Right ventricle myocardium superior (tissue), 1 donor: ENCODE data around the gene RANBP10. TPM values are rescaled to one million over a fixed set of nuclear protein-coding genes. Genes with fewer than 3 reads are reported as not detected.
A peak's percentile ranks its signal among the peaks of the same experiment; 100 is the strongest.

Source experiments
- ATAC-seq: fragments of 200-7000 bp; cut with Tn5 transposase; one replicate; pipeline ENCODE4 v1.9.1; 2020; ENCODE audit warnings: mild to moderate bottlenecking; ENCODE audit not compliant: poor library complexity
- DNase-seq: peaks from one replicate; pipeline ENCODE4 v3.0.0-alpha.2; 2020
- intact Hi-C: fragments of 100-400 bp; cut with DNase I; formaldehyde crosslinking; loops from one replicate; pipeline ENCODE4 v1.11.2; 2022
- total RNA-seq: library from RNA; stranded (reverse); fragmentation: NEBNext Ultra II Directional; extraction: Animal tissue kit (Norgen Biotek cat#: 25700); gene quantifications from one replicate; pipeline ENCODE4 v1.2.1, GENCODE V29; 2021
- donor health status: DM: no; HTN: yes; CAD: no; lungs with severe emphysema.

Gene RANBP10
- total RNA-seq, 1 donor from 2014 or later, result 10.9 TPM

DNA sequence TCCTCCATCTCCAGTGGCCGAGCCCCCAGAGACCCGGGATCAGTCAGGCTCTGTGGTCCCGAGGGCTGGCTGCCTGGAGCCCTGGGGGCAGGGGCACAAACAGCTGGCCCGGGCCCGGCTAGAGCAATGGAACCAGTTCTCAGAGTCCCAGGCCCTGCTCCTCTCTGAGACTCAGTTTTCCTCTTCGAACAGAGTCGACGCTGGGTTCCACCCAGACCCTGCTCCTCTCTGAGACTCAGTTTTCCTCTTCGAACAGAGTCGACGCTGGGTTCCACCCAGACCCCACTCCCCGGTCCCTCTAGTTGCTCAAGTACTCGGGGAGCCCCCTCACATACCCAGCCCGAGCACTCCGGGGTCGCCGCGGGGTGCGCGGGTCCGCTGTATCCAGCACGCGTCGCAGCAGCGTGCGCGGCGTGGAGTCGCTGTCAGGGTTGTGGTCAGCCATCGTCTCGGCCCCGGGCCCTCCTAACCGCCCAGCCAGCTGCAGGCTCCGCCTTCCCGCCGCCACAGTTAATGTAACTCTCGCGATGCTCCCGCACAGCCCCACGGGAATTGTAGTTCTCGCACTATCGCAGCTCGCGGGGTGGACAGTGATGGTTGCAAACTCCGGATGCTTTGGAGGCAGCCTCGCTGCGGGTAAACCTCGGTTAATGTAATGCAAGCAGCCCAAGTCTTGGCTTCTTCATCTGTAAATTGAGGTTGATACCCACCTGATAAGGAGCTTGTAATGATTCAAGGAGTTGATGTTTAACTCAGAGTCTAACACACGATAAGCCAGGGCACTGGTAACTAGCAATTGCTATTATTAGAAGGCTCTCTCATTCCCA, 27.3 kb upstream of the RANBP10 start:
- ATAC-seq (peak; percentile 100), DNase-seq (peak; percentile 97)
- intact Hi-C loops, result no loop called here

DNA sequence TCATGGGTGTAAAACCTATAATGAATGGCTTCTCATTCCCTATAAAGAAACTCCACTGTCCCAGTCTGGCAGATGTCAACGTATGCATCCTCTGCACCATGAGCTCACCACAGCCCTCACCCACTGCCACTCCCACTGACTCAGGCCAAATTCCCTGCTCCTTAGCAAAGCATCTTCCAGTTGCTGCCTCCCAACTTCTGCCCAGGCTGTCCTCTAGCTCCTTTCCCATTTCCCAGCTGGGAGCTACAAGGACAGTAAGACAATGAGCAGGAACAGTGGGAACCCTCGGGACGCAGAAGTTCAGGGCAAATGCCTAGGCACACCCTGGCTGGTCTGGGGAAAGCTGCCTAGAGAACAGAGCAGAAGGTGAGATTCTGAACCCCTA, 26.7 kb upstream of the RANBP10 start:
- intact Hi-C loops, result no loop called here
- ATAC-seq (peak; percentile 5), DNase-seq (no peak)

DNA sequence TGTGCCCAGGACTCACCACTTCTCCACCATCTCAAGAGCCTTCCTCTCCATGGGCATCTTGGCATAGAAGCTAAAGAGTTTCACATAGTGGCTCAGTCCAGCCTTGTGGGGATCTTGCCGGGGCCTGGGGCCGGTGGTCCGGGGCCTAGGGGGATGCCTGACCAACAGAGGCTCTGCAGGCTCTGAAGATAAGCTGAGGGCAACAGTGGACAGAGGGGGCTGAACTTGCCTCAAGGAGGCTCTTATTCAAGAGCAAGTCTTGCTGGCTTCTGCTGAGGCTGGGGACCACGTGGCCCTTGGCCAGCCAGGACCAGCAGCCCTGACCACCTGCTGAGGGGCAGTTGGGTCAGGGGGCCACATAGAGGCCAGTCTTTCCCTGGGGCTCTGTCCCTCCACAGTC, 22.3 kb upstream of the RANBP10 start:
- intact Hi-C loops, result loop anchor here (10.0 kb wide), 1 partner anchor 396 kb away; no protein-coding TSS in a partner anchor
- no peak for ATAC-seq
- no peak for DNase-seq

DNA sequence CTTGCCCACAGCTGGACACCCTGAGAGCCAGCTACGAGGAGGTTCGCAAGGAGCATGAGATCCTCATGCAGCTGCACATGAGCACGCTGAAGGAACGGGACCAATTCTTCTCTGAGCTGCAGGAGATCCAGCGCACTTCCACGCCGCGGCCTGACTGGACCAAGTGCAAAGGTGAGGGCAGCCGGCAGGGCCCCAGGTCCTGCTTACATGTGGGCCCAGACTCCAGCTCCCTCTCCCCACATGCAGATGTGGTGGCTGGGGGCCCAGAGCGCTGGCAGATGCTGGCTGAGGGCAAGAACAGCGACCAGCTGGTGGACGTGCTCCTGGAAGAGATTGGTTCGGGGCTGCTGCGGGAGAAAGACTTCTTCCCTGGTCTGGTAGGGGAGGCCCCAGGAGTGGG, 19.5 kb upstream of the RANBP10 start:
- DNase-seq (no peak), ATAC-seq (no peak)
- intact Hi-C loops, result loop anchor here (10.0 kb wide), 1 partner anchor 399 kb away; no protein-coding TSS in a partner anchor

DNA sequence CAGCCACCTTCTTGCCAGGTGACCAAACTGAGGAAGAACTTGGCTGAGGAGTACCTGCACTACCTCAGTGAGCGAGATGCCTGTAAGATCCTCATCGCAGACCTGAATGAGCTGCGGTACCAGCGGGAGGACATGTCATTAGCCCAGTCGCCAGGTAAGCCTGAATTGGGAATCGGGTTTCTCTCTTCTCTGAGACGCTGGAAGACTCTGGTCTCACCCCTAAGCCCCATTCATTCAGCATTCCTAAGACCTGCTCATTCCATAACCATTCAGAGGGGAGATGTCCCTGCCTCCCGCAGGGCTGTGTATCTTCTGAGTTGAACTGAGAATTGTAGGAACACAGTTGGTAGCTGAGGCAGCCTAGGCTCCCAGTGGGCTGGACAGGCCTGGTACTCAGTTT, 18.8 kb upstream of the RANBP10 start:
- no peak for DNase-seq
- intact Hi-C loops, result loop anchor here (10.0 kb wide), 1 partner anchor 400 kb away; no protein-coding TSS in a partner anchor
- no peak for ATAC-seq

DNA sequence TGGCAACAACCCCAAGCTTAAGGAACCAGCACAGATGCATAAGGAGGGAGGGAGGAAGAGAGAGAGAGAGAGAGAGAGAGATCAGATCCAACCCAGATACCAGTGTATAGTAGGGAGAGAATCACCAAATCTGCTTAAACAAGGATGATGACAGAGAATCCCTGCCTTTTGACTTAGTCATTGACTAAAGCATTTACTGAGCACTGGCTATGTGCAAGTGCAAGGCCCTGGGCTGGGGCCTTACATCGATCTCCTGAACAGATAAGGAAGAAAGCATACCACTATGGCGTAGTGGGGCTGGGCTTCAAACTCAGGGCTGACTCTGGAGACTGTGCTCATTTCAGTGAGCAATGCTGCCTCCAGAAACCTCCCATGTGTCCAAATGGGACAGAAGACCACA, 16.2 kb upstream of the RANBP10 start:
- ATAC-seq, result no peak
- DNase-seq, result no peak
- intact Hi-C loops, result loop anchor here (10.0 kb wide), 1 partner anchor 402 kb away; no protein-coding TSS in a partner anchor

DNA sequence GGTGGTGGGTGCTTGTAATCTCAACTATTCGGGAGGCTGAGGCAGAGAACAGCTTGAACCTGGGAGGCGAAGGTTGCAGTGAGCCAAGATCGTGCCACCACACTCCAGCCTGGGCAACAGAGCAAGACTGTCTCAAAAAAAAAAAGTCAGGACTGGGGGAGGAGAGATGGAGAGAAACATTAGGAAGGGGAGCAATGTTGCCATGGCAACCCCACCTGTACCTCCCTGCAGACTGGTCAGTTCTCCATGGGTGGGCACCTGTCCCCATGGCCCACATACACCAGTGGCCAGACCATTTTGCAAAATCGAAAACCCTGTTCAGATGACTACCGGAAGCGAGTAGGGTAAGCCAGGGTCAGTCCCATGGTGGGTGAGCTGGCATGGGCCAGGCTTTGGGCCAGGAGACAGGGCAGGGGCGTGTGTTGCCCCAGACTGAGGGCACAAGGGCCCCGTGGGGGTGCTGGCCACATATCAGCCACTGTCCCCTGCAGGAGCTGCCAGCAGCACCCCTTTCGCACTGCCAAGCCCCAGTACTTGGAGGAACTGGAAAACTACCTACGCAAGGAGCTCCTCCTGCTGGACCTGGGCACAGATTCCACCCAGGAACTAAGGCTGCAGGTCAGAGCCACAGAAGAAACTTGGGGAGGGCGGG, 14.4 kb upstream of the RANBP10 start:
- intact Hi-C loops, result loop anchor here (10.0 kb wide), 1 partner anchor 404 kb away; no protein-coding TSS in a partner anchor
- ATAC-seq (no peak), DNase-seq (no peak)

DNA sequence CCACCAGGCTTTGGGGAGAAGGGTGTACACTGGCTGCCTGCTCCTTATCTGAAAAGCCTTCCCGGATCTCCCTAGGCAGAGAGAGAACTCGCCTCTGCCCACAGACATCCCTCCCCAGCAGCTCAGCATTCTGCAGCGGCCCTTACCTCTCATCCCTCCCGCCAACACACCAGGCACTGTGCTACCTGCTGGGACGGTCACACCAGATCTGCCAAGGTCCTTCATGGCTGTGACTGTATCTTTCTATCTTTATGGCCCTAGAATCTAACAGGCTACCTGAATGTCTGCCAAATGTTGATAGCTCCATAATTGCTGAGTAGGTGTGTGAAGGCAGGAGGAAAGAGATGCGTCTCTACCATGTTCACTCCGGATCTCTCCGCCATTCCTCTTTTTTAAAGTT, 8.2 kb upstream of the RANBP10 start:
- intact Hi-C loops, result no loop called here
- DNase-seq (no peak), ATAC-seq (no peak)

DNA sequence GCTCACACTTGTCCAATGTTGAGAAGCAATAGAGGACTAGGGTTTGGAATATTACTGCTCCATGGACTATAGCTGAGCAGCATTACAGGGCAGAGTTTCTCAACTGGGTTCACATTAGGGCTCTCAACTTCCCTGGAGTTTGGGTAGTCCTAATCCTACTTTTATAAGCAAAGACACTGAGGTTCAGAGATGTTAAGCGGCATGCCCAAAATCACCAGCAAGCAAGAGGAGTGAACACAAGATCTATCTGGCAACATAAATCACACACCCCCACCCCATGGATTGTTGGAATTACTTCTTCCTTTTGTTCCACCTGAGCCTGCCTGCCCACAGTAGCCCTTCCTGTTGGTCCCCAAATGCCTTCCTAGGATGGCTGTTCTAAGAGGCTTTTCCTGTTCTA, 5.5 kb upstream of the RANBP10 start:
- intact Hi-C loops, result no loop called here
- DNase-seq (no peak), ATAC-seq (no peak)

DNA sequence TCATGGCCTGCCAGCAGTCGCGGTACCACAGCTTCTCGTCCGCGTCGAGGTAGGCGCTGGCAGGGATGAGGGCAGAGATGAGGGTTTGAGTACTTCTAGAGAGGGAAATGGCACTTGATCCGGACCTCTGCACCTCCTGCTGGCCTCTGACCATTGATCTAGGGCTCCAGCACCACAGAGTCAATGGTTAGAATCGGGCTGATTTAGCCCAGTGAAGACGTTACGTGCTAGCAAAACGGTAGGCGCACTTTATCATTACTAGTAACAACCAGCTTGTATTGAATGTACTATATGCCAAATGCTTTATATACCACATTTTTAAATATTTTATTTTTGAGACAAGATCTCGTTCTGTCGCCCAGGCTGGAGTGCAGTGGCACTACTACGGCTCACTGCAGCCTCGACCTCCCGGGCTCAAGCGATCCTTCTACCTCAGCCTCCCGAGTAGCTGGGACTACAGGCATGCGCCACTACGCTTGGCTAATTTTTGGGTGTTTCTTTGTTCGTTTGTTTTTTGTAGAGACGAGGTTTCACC, 855 bp upstream of the RANBP10 start:
- intact Hi-C loops, result loop anchor here (10.0 kb wide), 1 partner anchor 132 kb away; no protein-coding TSS in a partner anchor
- ATAC-seq (no peak), DNase-seq (no peak)

DNA sequence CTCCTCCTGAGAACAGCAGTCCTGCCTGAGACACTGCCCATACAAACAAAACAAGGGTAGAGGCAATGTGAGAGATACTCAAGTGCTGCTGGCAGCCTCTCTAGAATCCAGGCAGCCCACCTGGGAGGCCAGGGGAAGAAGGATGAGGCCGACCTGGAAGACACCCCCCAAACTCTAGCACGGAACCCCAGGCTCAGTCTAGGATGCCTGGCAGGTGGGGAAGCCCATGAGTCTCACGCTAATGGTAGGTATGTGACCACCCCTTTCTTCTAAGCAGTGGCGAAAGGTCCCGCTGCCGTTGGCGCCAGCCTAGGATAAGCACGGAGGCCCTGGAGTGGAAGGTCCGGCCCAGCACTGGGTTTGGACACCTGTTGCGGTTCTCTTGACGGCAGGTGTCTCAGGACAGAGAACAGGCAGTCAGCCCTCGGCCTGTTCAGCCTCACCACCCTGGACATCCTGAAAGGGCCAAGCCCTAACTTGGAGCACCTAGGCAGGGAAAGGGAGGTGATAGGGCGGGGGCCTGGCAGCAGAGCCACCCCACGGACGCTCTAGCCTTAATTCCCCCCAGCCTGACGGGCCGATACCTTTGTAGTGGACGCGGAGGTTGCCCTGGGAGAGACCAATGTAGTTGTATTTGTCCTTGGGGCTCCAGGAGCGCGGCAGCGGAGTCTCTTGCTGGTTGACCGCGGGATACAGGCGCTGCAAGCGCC, 487 bp downstream of the RANBP10 start:
- DNase-seq, result peak; percentile 44
- ATAC-seq, result peak; percentile 9
- intact Hi-C loops, result loop anchor here (10.0 kb wide), 1 partner anchor 131 kb away; no protein-coding TSS in a partner anchor

DNA sequence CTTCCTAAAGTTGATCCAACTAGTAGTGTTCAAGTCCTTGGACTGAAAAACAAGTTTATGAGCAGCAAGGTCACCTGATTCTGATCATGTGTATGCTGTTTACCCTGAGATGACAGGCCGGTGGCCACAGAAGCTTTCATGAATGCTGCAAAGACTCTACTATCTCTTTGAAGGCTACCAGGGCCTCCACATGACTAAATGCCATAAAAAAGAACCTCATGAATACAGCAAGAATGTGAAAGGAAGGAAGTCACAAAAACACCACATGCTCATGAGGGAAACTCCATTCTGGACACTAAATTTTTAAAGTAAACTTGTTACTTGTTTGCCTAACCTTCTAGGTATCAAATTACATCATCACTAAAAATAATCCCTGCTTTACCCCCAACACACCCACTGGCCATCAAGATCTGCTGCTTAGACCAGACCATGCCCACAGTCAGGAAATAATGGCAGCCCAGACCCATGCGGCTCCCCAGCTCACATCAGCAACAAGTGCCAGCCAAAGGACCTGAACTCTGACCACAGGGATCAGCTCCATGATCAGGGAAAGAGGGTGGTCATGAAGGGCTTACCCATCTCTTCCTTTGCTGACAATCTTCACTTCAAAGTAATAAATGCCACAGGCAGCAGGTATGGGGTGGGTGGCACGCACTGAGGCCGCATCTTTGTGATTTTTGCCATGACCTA, 1.4 kb downstream of the RANBP10 start:
- no peak for DNase-seq
- ATAC-seq, result no peak
- intact Hi-C loops, result loop anchor here (10.0 kb wide), 1 partner anchor 130 kb away; no protein-coding TSS in a partner anchor

DNA sequence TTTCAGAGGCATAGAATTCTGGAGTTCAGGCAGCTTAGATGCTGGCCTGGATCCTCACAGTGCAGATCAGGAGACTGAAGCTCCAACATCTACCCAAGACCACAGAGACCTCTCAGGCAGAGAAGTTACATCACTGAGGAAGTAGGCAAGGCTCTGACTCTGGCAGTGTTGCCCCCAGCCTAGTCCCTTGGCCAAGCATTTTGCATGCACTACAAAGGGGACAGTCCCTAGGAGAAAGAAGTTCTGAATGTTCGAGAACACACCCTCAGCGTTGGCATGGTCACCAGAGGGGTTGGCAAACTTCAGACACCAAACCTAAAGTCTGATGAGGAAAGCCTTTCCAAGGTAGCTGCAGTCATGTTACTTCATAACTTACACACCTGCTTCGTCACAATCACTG, 2.5 kb downstream of the RANBP10 start:
- no peak for ATAC-seq
- intact Hi-C loops, result loop anchor here (10.0 kb wide), 1 partner anchor 129 kb away; no protein-coding TSS in a partner anchor

DNA sequence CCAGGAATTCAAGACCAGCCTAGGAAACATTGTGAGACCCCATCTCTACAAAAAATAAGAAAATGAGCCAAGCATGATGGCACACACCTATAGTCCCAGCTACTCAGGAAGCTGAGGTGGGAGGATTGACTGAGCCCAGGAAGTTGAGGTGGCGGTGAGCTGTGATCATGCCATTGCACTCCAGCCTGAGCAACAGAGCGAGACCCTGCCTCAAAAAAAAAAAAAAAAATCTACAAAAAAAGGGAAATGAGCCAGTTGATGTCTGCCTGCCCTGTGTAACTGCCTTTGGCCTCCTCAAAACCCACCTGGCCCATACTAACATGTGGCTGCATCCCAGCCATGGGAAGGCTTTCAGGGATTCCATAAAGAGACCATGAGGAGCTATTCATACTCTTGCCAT, 4.5 kb downstream of the RANBP10 start:
- intact Hi-C loops, result loop anchor here (10.0 kb wide), 1 partner anchor 127 kb away; no protein-coding TSS in a partner anchor
- ATAC-seq (no peak), DNase-seq (no peak)

More for the DNA sequence above, 2.5 kb downstream of the RANBP10 start:
- no peak for DNase-seq

DNA sequence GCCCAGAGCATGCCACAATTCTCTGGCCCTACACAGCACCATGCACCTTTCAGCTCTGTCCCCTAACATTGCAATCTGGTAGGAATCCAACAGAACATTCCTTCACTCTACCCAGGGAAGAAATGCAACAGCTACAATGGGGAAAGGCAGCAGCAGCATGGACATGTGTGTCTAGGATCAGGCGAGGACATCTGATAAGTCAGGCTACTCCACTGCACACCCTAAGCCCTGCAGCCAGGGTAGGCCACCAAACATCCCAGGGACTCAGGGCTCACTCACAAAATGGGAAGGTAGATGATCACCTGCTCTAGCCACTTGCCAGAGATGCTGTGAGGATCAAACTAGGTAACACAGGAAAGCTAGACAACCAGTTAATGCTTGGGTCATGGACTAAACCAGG, 5.1 kb downstream of the RANBP10 start:
- intact Hi-C loops, result loop anchor here (10.0 kb wide), 1 partner anchor 126 kb away; no protein-coding TSS in a partner anchor
- no peak for ATAC-seq
- no peak for DNase-seq

DNA sequence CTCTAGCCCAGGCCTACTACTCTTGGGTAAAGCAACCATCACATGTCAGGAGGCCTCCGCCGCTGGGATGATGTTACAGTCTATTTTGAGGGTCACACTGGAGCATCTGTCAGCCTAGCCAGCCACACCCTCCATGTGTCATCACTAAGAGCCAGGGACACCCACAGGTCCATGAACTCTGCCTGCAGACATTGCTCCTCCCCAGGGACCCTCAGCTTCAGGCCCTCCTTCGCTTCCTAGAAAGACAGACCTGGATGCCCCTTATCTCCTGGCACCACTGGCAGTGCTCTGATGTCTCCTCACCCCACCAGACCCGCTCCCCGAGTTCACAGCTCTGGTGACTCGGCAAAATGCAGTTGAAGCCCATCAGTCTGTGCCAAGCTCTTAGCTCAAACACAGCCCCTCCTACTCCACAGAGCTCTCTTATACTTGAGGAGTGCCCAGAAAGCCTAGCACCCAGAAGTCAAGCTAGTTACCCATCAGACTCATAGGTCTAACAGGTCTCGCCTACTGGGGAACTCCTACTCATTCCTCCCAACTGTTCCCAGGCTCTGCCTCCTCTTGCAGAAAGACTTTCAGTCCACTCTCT, 5.9 kb downstream of the RANBP10 start:
- DNase-seq (no peak), ATAC-seq (peak; percentile 63)
- intact Hi-C loops, result loop anchor here (10.0 kb wide), 1 partner anchor 126 kb away; no protein-coding TSS in a partner anchor

DNA sequence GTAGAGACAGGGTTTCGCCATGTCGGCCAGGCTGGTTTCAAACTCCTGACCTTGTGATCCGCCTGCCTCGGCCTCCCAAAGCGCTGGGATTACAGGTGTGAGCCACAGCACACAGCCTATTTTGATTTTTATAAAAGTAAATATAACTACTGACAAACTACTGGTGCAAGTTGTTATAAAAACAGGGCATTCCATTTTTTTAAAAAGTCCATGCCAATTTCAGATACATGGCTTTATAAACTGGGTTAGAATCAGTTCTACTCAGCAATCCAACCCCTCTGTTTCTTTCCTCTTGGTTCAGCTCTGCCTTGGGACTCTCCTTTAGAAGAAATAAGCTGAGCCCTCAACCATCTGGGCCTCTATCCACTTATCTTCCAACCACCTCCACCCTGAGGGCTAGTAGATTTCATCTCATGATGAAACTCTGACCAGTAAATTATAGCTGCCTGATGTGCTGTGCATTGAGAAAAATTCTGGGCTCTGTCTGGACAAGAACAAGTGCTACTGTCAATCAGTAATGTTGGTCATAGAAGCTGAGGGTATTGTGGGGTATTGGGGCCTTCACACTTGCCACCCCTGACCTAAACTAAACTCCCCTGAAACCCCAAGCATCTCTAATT, 10.2 kb downstream of the RANBP10 start:
- ATAC-seq, result no peak
- intact Hi-C loops, result no loop called here
- no peak for DNase-seq
